Endothelial cell of umbilical vein (primary cell): ENCODE measurements around the gene POLR2E. TPM values are rescaled to one million over a fixed set of nuclear protein-coding genes. Genes with fewer than 3 reads are reported as not detected.

Experiments
- BruUV-seq: library from RNA; stranded (reverse); fragments of 400-500 nt; replicated peaks from 2 replicates; lab custom pipeline; 2021; lab: Mats Ljungman, UMichigan
- CTCF ChIA-PET: fragments of 300-600, 350-600 bp; sonication (Branson Sonifier 250); formaldehyde crosslinking; loops from one replicate; lab custom pipeline; 2021; ENCODE audit warnings: antibody characterized with exemption, inconsistent platforms; lab: Charles Lee
- POLR2A ChIA-PET: fragments of 300-600, 350-600 bp; sonication (Branson Sonifier 250); formaldehyde crosslinking; loops from one replicate; lab custom pipeline; 2021; ENCODE audit warnings: antibody characterized with exemption, inconsistent platforms; lab: Charles Lee
- DNase-seq: peaks from one replicate; pipeline ENCODE4 v3.0.0-alpha.2; 2011; ENCODE audit warnings: low read depth, low spot score
- FAIRE-seq: peaks from 2 replicates; lab custom pipeline; 2011; peaks lifted over from hg19 to GRCh38; lab: Jason Lieb, UNC
- H2AFZ ChIP-seq: 2 replicates; pipeline ENCODE4 v1.6.0; 2012; ENCODE audit warnings: low read depth, low read length, control low read depth, inconsistent platforms
- H3K27ac ChIP-seq: 2 replicates; pipeline ENCODE4 v1.5.1; 2011; ENCODE audit warnings: low read depth, mild to moderate bottlenecking, control low read depth, low read length, moderate library complexity; ENCODE audit not compliant: insufficient read depth
- H3K27me3 ChIP-seq, 2 experiments: 2 replicates each; pipeline versions ENCODE4 v1.6.0 to v1.6.1; 2011; ENCODE audit warnings: low read length in 2 of 2, mixed read lengths in 1 of 2; ENCODE audit not compliant: control insufficient read depth in 2 of 2, insufficient read depth in 2 of 2
- H3K36me3 ChIP-seq, 2 experiments: 2 replicates in 1 of 2; 3 replicates in 1 of 2; pipeline ENCODE4 v1.5.1; 2011; ENCODE audit warnings: low read length in 2 of 2, mild to moderate bottlenecking in 1 of 2, moderate library complexity in 1 of 2; ENCODE audit not compliant: control insufficient read depth in 2 of 2, insufficient read depth in 2 of 2; ENCODE audit errors: extremely low read depth in 1 of 2
- H3K4me1 ChIP-seq: 3 replicates; pipeline ENCODE4 v1.5.1; 2011; ENCODE audit warnings: mild to moderate bottlenecking, low read length; ENCODE audit not compliant: control insufficient read depth, insufficient read depth; ENCODE audit errors: extremely low read depth
- H3K4me2 ChIP-seq: 2 replicates; pipeline ENCODE4 v1.6.1; 2011; ENCODE audit warnings: low read length, control low read depth, mixed read lengths; ENCODE audit not compliant: insufficient read depth
- H3K4me3 ChIP-seq, 3 experiments: fragments of 200-600 bp in 1 of 3; sonication (generic), shearing (Covaris generic) in 1 of 3; replicated peaks in 1 of 3; 2 replicates each; pipeline ENCODE4 v1.5.1; 2011 to 2016; ENCODE audit warnings: control low read depth in 3 of 3, low read length in 3 of 3, mild to moderate bottlenecking in 2 of 3, inconsistent platforms in 1 of 3, low read depth in 1 of 3, moderate library complexity in 1 of 3; ENCODE audit not compliant: insufficient read depth in 1 of 3
- H3K79me2 ChIP-seq: 2 replicates; pipeline ENCODE4 v1.6.0; 2012; ENCODE audit warnings: low read length, inconsistent platforms; ENCODE audit not compliant: control insufficient read depth, insufficient read depth
- H3K9ac ChIP-seq: replicated peaks from 2 replicates; pipeline ENCODE3; 2011; ENCODE audit warnings: low read length, control low read depth; ENCODE audit not compliant: insufficient read depth; ENCODE audit errors: extremely low read depth
- H3K9me1 ChIP-seq: replicated peaks from 3 replicates; pipeline ENCODE4 v1.6.0; 2011; ENCODE audit warnings: mild to moderate bottlenecking, low read length; ENCODE audit not compliant: control insufficient read depth, insufficient read depth; ENCODE audit errors: extremely low read depth
- H3K9me3 ChIP-seq: replicated peaks from 2 replicates; pipeline ENCODE4 v1.5.1; 2012; ENCODE audit warnings: low read length, inconsistent platforms; ENCODE audit not compliant: control insufficient read depth, insufficient read depth
- H4K20me1 ChIP-seq: replicated peaks from 2 replicates; pipeline ENCODE3; 2011; ENCODE audit warnings: mild to moderate bottlenecking, low read length; ENCODE audit not compliant: control insufficient read depth, insufficient read depth; ENCODE audit errors: extremely low read depth
- CTCF ChIP-seq, 2 donors: IDR thresholded peaks; 1 replicate in 1 of 2; 2 replicates in 1 of 2; pipeline ENCODE4 v1.5.1; 2011; ENCODE audit warnings: low read length in 2 of 2, mild to moderate bottlenecking in 2 of 2, moderate library complexity in 2 of 2, control low read depth in 1 of 2, inconsistent platforms in 1 of 2, low read depth in 1 of 2; ENCODE audit not compliant: insufficient read depth in 1 of 2; ENCODE audit errors: extremely low read depth in 1 of 2
- EZH2 ChIP-seq: IDR thresholded peaks from 2 replicates; pipeline ENCODE4 v1.6.1; 2012; ENCODE audit warnings: borderline replicate concordance, low read depth, mild to moderate bottlenecking, moderate library complexity, low read length, inconsistent platforms; ENCODE audit not compliant: severe bottlenecking
- FOS ChIP-seq: IDR thresholded peaks from 2 replicates; pipeline ENCODE4 v1.6.1; 2011; ENCODE audit warnings: mild to moderate bottlenecking, low read length, moderate library complexity, borderline replicate concordance; ENCODE audit not compliant: insufficient read depth
- GATA2 ChIP-seq: IDR thresholded peaks from 2 replicates; pipeline ENCODE4 v1.7.0; 2011; ENCODE audit warnings: low read depth, mild to moderate bottlenecking, moderate library complexity, mixed read lengths, low read length; ENCODE audit not compliant: insufficient read length, insufficient read depth
- JUN ChIP-seq: IDR thresholded peaks from 2 replicates; pipeline ENCODE4 v1.6.1; 2011; ENCODE audit warnings: borderline replicate concordance, low read depth; ENCODE audit not compliant: insufficient read length, insufficient read depth
- MAX ChIP-seq: IDR thresholded peaks from 2 replicates; pipeline ENCODE4 v1.6.1; 2011; ENCODE audit not compliant: insufficient read depth, insufficient read length
- MYC ChIP-seq: IDR thresholded peaks from one replicate; pipeline ENCODE4 v1.6.1; 2011; ENCODE audit warnings: mild to moderate bottlenecking, low read depth, low read length
- POLR2A ChIP-seq: IDR thresholded peaks from 2 replicates; pipeline ENCODE4 v1.6.1; 2012; ENCODE audit warnings: low read depth, mild to moderate bottlenecking, control low read depth, low read length
- POLR2AphosphoS5 ChIP-seq: IDR thresholded peaks from 2 replicates; pipeline ENCODE4 v1.6.1; 2012; ENCODE audit warnings: low read depth, mild to moderate bottlenecking, control low read depth, low read length, moderate library complexity; ENCODE audit not compliant: insufficient read depth
- dilution Hi-C: fragments of 300-500 bp; cut with MboI; formaldehyde crosslinking; loops from one replicate; pipeline ENCODE4 v1.15.0; 2019; ENCODE audit warnings: low sequenced_read_pairs; ENCODE audit not compliant: extremely low pct_ligation_motif_present
- intact Hi-C: fragments of 100-400 bp; cut with micrococcal nuclease; formaldehyde crosslinking; loops from one replicate; pipeline ENCODE4 v1.10.0; 2022
- polyA plus RNA-seq, 4 experiments: library from polyadenylated mRNA; depleted of rRNA in 3 of 4; stranded (reverse) in 3 of 4; unstranded in 1 of 4; fragments of >200 nt; gene quantifications; 2 replicates each; pipeline versions ENCODE4 v1.2.1 to v1.2.3, GENCODE V29; 2011 to 2012; ENCODE audit warnings: missing spikeins in 1 of 4
- total RNA-seq: library from RNA; stranded (reverse); gene quantifications from 2 replicates; pipeline ENCODE4 v1.2.3, GENCODE V29; 2021

Gene POLR2E
- total and polyA plus RNA-seq, 2 donors (not counting 3 experiments of a cell fraction or from before 2014, with no cell fraction given), result 272 to 344 TPM

GRCh38 chr19:1089126-1089771, 5.9 kb downstream of the POLR2E start:
- Histone ChIP-seq H3K79me2 (peaks cover 13% of the 10 kb centered on the region), H3K9ac (no peak overlapping the region), H3K4me2 (no peak overlapping the region), H3K4me1 (peaks cover 8% of the 10 kb centered on the region), H3K9me1 (no peaks in the 10 kb centered on the region), H3K27ac (no peak overlapping the region), H3K27me3 (no peaks in the 10 kb centered on the region), H3K36me3 (peaks cover 9 to 26% of the 10 kb centered on the region in 2 experiments), H4K20me1 (no peaks in the 10 kb centered on the region), H3K9me3 (no peaks in the 10 kb centered on the region), H2AFZ (no peak overlapping the region), H3K4me3 (no peak overlapping the region)
- no peak for TF ChIP-seq JUN
- TF ChIP-seq POLR2A, result no peak
- no peak for TF ChIP-seq CTCF (IDR thresholded peaks at IDR 0.05; ENCODE audit: extremely low read depth in 1 of 2, insufficient read depth in 1 of 2, low read depth in 1 of 2, low read length in 2 of 2)
- TF ChIP-seq GATA2, result no peak
- no peak for TF ChIP-seq MYC
- TF ChIP-seq FOS, result no peak
- no peak for TF ChIP-seq EZH2
- TF ChIP-seq POLR2AphosphoS5, result no peak
- no peak for TF ChIP-seq MAX
- FAIRE-seq, result no peak
- ChIA-PET CTCF (no interaction called here), POLR2A (no interaction called here)
- no TSS peak for BruUV-seq
- no peak for DNase-seq
- dilution Hi-C loops, result no loop called here
- intact Hi-C loops, result no loop called here
